SKM-1 treated with dmso at 0.1 percent for 144 hours (cell line): ENCODE results near the gene DIS3L2.
"Not testable (repeated sequence)": the region's sequence is repeated elsewhere in the genome, so short reads cannot be mapped to it uniquely, and the experiment has no call there.

Experiments
- DNase-seq: peaks from one replicate; lab custom pipeline; 2025; ENCODE audit not compliant: unreplicated experiment; lab: John Stamatoyannopoulos, UW

Gene DIS3L2

GRCh38 chr2:232364806-232365594 lies 403.5 kb downstream of the DIS3L2 start:
- DNase-seq, result not testable (repeated sequence)

GRCh38 chr2:232365621-232366321 lies 404.3 kb downstream of the DIS3L2 start:
- no peak for DNase-seq

- not testable (repeated sequence) for DNase-seq
Measured at GRCh38 chr2:232366461-232366860, 404.9 kb downstream of the DIS3L2 start.

- no peak for DNase-seq
Measured at GRCh38 chr2:232367016-232367415, 405.5 kb downstream of the DIS3L2 start.

- no peak for DNase-seq
Measured at GRCh38 chr2:232367591-232368233, 406.2 kb downstream of the DIS3L2 start.

- DNase-seq, result no peak
Measured at GRCh38 chr2:232368311-232368731, 406.8 kb downstream of the DIS3L2 start.

- no peak for DNase-seq
Measured at GRCh38 chr2:232369126-232369951, 407.8 kb downstream of the DIS3L2 start.

GRCh38 chr2:232370007-232370406 lies 408.5 kb downstream of the DIS3L2 start:
- not testable (repeated sequence) for DNase-seq

GRCh38 chr2:232372231-232373208 lies 411.0 kb downstream of the DIS3L2 start:
- DNase-seq, result no peak

- DNase-seq, result no peak
Measured at GRCh38 chr2:232374356-232374755, 412.8 kb downstream of the DIS3L2 start.

- DNase-seq, result no peak
Measured at GRCh38 chr2:232375164-232375563, 413.7 kb downstream of the DIS3L2 start.

- DNase-seq, result no peak
Measured at GRCh38 chr2:232376260-232376659, 414.7 kb downstream of the DIS3L2 start.

GRCh38 chr2:232376713-232377112 lies 415.2 kb downstream of the DIS3L2 start:
- DNase-seq, result no peak

GRCh38 chr2:232377319-232377718 lies 415.8 kb downstream of the DIS3L2 start:
- DNase-seq, result no peak

- no peak for DNase-seq
Measured at GRCh38 chr2:232377841-232378734, 416.6 kb downstream of the DIS3L2 start.

- not testable (repeated sequence) for DNase-seq
Measured at GRCh38 chr2:232378735-232379151, 417.2 kb downstream of the DIS3L2 start, which contains the start of gene ALPP. TSS of gene ALPP (plus strand) at chr2:232378751. CDS start at chr2:232378803, 52 bp downstream.

- DNase-seq, result not testable (repeated sequence)
Measured at GRCh38 chr2:232379610-232380590, 418.4 kb downstream of the DIS3L2 start.
